Neural cell (in vitro differentiated cells): Measurements from ENCODE around the gene HSD11B2. TPM values are rescaled to one million over a fixed set of nuclear protein-coding genes. Genes with fewer than 3 reads are reported as not detected.

Experiments used
- H2AFZ ChIP-seq: fragments of 200-600, 300-800 bp; sonication (generic), shearing (Covaris generic); 2 replicates; pipeline ENCODE4 v1.6.0; 2014; ENCODE audit warnings: low read depth, mild to moderate bottlenecking, antibody characterized with exemption, low read length, moderate library complexity
- H3F3A ChIP-seq: fragments of 200-600 bp; shearing (Covaris generic); 2 replicates; pipeline ENCODE4 v1.6.1; 2016; ENCODE audit warnings: mild to moderate bottlenecking, moderate library complexity, mixed read lengths, antibody characterized with exemption, low read length; ENCODE audit not compliant: insufficient read depth, poor library complexity, severe bottlenecking
- H3K27ac ChIP-seq: fragments of 200-600, 300-800 bp; sonication (generic), shearing (Covaris generic); 2 replicates; pipeline ENCODE4 v1.5.1; 2014; ENCODE audit warnings: mild to moderate bottlenecking, low read length, moderate library complexity
- H3K27me3 ChIP-seq: fragments of 300-800, 200-600 bp; sonication (generic), shearing (Covaris generic); 2 replicates; pipeline ENCODE4 v1.6.0; 2014; ENCODE audit warnings: mild to moderate bottlenecking, low read depth, low read length, moderate library complexity; ENCODE audit not compliant: insufficient read depth
- H3K36me3 ChIP-seq: fragments of 300-800, 200-600 bp; sonication (generic), shearing (Covaris generic); 2 replicates; pipeline ENCODE4 v1.5.1; 2014; ENCODE audit warnings: mild to moderate bottlenecking, antibody characterized with exemption, low read length, moderate library complexity; ENCODE audit not compliant: insufficient read depth
- H3K4me2 ChIP-seq: fragments of 300-800, 200-600 bp; sonication (generic), shearing (Covaris generic); 2 replicates; pipeline ENCODE4 v1.6.0; 2014; ENCODE audit warnings: mild to moderate bottlenecking, low read length
- H3K4me3 ChIP-seq: fragments of 300-800, 200-600 bp; sonication (generic), shearing (Covaris generic); 2 replicates; pipeline ENCODE4 v1.5.1; 2014; ENCODE audit warnings: mild to moderate bottlenecking, low read length, moderate library complexity
- H3K79me2 ChIP-seq: fragments of 200-600 bp; shearing (Covaris generic); replicated peaks from 2 replicates; pipeline ENCODE4 v1.6.0; 2014; ENCODE audit warnings: mild to moderate bottlenecking, low read length, moderate library complexity; ENCODE audit not compliant: insufficient read depth
- H3K9ac ChIP-seq: fragments of 300-800, 200-600 bp; sonication (generic), shearing (Covaris generic); 2 replicates; pipeline ENCODE4 v1.6.1; 2016; ENCODE audit warnings: mild to moderate bottlenecking, low read length, mixed read lengths
- H3K9me2 ChIP-seq: fragments of 200-600 bp; shearing (Covaris generic); 2 replicates; pipeline ENCODE4 v1.6.1; 2016; ENCODE audit warnings: mild to moderate bottlenecking, low read length, mixed read lengths; ENCODE audit not compliant: insufficient read depth
- H3K9me3 ChIP-seq: fragments of 200-600, 300-800 bp; sonication (generic), shearing (Covaris generic); 2 replicates; pipeline ENCODE4 v1.6.1; 2016; ENCODE audit warnings: mild to moderate bottlenecking, mixed run types, low read length, moderate library complexity, mixed read lengths
- H4K20me1 ChIP-seq: fragments of 200-600 bp; shearing (Covaris generic); 2 replicates; pipeline ENCODE4 v1.6.1; 2016; ENCODE audit warnings: mild to moderate bottlenecking, mixed run types; ENCODE audit not compliant: insufficient read depth
- CTCF ChIP-seq: fragments of 450-650 bp; IDR thresholded peaks from 2 replicates; pipeline ENCODE4 v1.5.1; 2014; ENCODE audit warnings: antibody characterized with exemption, mild to moderate bottlenecking, moderate library complexity; ENCODE audit not compliant: poor library complexity, severe bottlenecking
- EP300 ChIP-seq: fragments of 450-650 bp; conservative IDR thresholded peaks from 2 replicates; pipeline ENCODE4 v1.6.1; 2014; ENCODE audit warnings: antibody characterized with exemption, mild to moderate bottlenecking, moderate library complexity; ENCODE audit not compliant: poor library complexity, severe bottlenecking
- EZH2 ChIP-seq: fragments of 200-600, 300-800 bp; shearing (Covaris generic), sonication (generic); IDR thresholded peaks from 2 replicates; pipeline ENCODE4 v1.6.1; 2014; ENCODE audit warnings: antibody characterized with exemption, low read length, borderline replicate concordance, mild to moderate bottlenecking; ENCODE audit not compliant: insufficient read depth, poor library complexity, severe bottlenecking
- MXI1 ChIP-seq: fragments of 450-650 bp; conservative IDR thresholded peaks from 2 replicates; pipeline ENCODE4 v1.6.1; 2014; ENCODE audit warnings: antibody characterized with exemption, mild to moderate bottlenecking; ENCODE audit not compliant: poor library complexity, severe bottlenecking
- POLR2AphosphoS5 ChIP-seq: IDR thresholded peaks from 2 replicates; pipeline ENCODE4 v1.6.1; 2012
- RAD21 ChIP-seq: fragments of 450-650 bp; conservative IDR thresholded peaks from 2 replicates; pipeline ENCODE4 v1.6.1; 2014; ENCODE audit warnings: antibody characterized with exemption, mild to moderate bottlenecking, moderate library complexity
- REST ChIP-seq: IDR thresholded peaks from 2 replicates; pipeline ENCODE4 v1.6.1; 2012; ENCODE audit warnings: borderline replicate concordance
- SMC3 ChIP-seq: fragments of 450-650 bp; conservative IDR thresholded peaks from 2 replicates; pipeline ENCODE4 v1.6.1; 2014; ENCODE audit warnings: antibody characterized with exemption, mild to moderate bottlenecking, moderate library complexity; ENCODE audit not compliant: poor library complexity
- TAF1 ChIP-seq: IDR thresholded peaks from 2 replicates; pipeline ENCODE4 v1.6.1; 2012; ENCODE audit warnings: low read depth
- polyA plus RNA-seq: library from polyadenylated mRNA; depleted of rRNA; stranded (reverse); fragments of >200 nt; gene quantifications from 2 replicates; pipeline ENCODE4 v1.2.3, GENCODE V29; 2014

HSD11B2 gene
- polyA plus RNA-seq, 1 donor from 2014 or later = 0.24 TPM

GRCh38 chr16:67451061-67451703 lies 20.3 kb downstream of the HSD11B2 start:
- no peak overlapping the region for H3K9ac ChIP-seq
- no peaks in the 10 kb centered on the region for H3K36me3 ChIP-seq
- H3F3A ChIP-seq = no peaks in the 10 kb centered on the region
- H3K4me3 ChIP-seq = no peak overlapping the region
- H4K20me1 ChIP-seq = no peaks in the 10 kb centered on the region
- H3K27ac ChIP-seq = no peak overlapping the region
- no peaks in the 10 kb centered on the region for H3K27me3 ChIP-seq
- no peak for TF ChIP-seq SMC3
- TF ChIP-seq EZH2 = no peak
- no peak for TF ChIP-seq CTCF
- no peak for TF ChIP-seq EP300
- no peak for TF ChIP-seq RAD21
- TF ChIP-seq POLR2AphosphoS5 = no peak
- no peak for TF ChIP-seq TAF1
- no peak for TF ChIP-seq REST
- no peak for TF ChIP-seq MXI1
- H3K79me2 ChIP-seq = no peaks in the 10 kb centered on the region
- H3K9me2 ChIP-seq = no peaks in the 10 kb centered on the region
- no peak overlapping the region for H2AFZ ChIP-seq
- no peaks in the 10 kb centered on the region for H3K9me3 ChIP-seq
- H3K4me2 ChIP-seq = no peak overlapping the region

- no peak overlapping the region for H3K4me3 ChIP-seq
Measured at GRCh38 chr16:67451704-67452435, 20.9 kb downstream of the HSD11B2 start.

More at GRCh38 chr16:67451704-67452435, 20.9 kb downstream of the HSD11B2 start:
- Histone ChIP-seq H3F3A (no peaks in the 10 kb centered on the region), H2AFZ (no peak overlapping the region), H3K79me2 (no peaks in the 10 kb centered on the region), H3K27me3 (no peaks in the 10 kb centered on the region), H3K4me2 (no peak overlapping the region), H3K9me2 (no peaks in the 10 kb centered on the region), H3K36me3 (no peaks in the 10 kb centered on the region), H4K20me1 (no peaks in the 10 kb centered on the region), H3K9me3 (no peaks in the 10 kb centered on the region), H3K9ac (no peak overlapping the region), H3K27ac (no peak overlapping the region)
- TF ChIP-seq EZH2 (no peak), TAF1 (no peak), SMC3 (no peak), CTCF (no peak), REST (no peak), RAD21 (no peak), MXI1 (no peak), POLR2AphosphoS5 (no peak), EP300 (no peak)
